HepG2 (cell line): ENCODE measurements around the gene CNTD1. TPM values are rescaled to one million over a fixed set of nuclear protein-coding genes. Genes with fewer than 3 reads are reported as not detected.

ENCODE experiments used
- ASH2L ChIP-seq: fragments of 300-600, 200-600 bp; sonication (generic); IDR thresholded peaks from 2 replicates; pipeline ENCODE4 v1.7.0; 2017; ENCODE audit warnings: low read depth, mild to moderate bottlenecking, moderate library complexity, mixed read lengths, low read length; ENCODE audit not compliant: insufficient read length
- CCDC6 ChIP-seq: sonication (generic); formaldehyde crosslinking; IDR thresholded peaks from 2 replicates; pipeline ENCODE4 v1.8.1; 2022; ENCODE audit warnings: mild to moderate bottlenecking, missing genetic modification reagents, moderate library complexity
- CEBPB ChIP-seq: IDR thresholded peaks from 2 replicates; pipeline ENCODE4 v1.6.1; 2011; ENCODE audit warnings: low read depth, low read length, improper control_type of control experiment, borderline replicate concordance
- DNMT3B ChIP-seq: conservative IDR thresholded peaks from 2 replicates; pipeline ENCODE4 v1.6.1; 2016; ENCODE audit warnings: missing biosample characterization, control low read depth
- ELF3 ChIP-seq: IDR thresholded peaks from 2 replicates; pipeline ENCODE4 v1.6.1; 2016; ENCODE audit warnings: missing genetic modification reagents, missing compliant biosample characterization
- GATAD2A ChIP-seq: IDR thresholded peaks from 2 replicates; pipeline ENCODE4 v1.6.1; 2016
- HES4 ChIP-seq: sonication (generic); formaldehyde crosslinking; IDR thresholded peaks from 2 replicates; pipeline ENCODE4 v1.9.0; 2021; ENCODE audit warnings: mild to moderate bottlenecking, missing genetic modification reagents, borderline replicate concordance
- KDM5A ChIP-seq: fragments of 200-600 bp; sonication (generic); IDR thresholded peaks from 2 replicates; pipeline ENCODE4 v1.7.0; 2018; ENCODE audit warnings: antibody characterized with exemption, mild to moderate bottlenecking, low read length, borderline replicate concordance
- MYC ChIP-seq: sonication (generic); formaldehyde crosslinking; IDR thresholded peaks from 2 replicates; pipeline ENCODE4 v1.9.0; 2021; ENCODE audit warnings: missing genetic modification reagents, borderline replicate concordance
- NRL ChIP-seq: sonication (generic); formaldehyde crosslinking; IDR thresholded peaks from 2 replicates; pipeline ENCODE4 v1.5.0; 2020; ENCODE audit warnings: missing genetic modification reagents, mild to moderate bottlenecking, moderate library complexity, borderline replicate concordance
- RXRB ChIP-seq: IDR thresholded peaks from 2 replicates; pipeline ENCODE4 v1.6.1; 2016; ENCODE audit warnings: borderline replicate concordance, missing genetic modification reagents, missing compliant biosample characterization
- SIN3A ChIP-seq: IDR thresholded peaks from 2 replicates; pipeline ENCODE4 v1.6.1; 2011; ENCODE audit warnings: low read depth, mild to moderate bottlenecking, control low read depth, low read length, borderline replicate concordance
- SMAD9 ChIP-seq: sonication (generic); formaldehyde crosslinking; IDR thresholded peaks from 2 replicates; pipeline ENCODE4 v1.5.1; 2020; ENCODE audit warnings: mild to moderate bottlenecking, missing genetic modification reagents
- ZBED4 ChIP-seq: sonication (generic); formaldehyde crosslinking; IDR thresholded peaks from 2 replicates; pipeline ENCODE4 v1.4.0; 2020; ENCODE audit warnings: missing genetic modification reagents, borderline replicate concordance
- ZBTB7A ChIP-seq: sonication (generic); formaldehyde crosslinking; IDR thresholded peaks from 2 replicates; pipeline ENCODE4 v1.8.0; 2022; ENCODE audit warnings: mild to moderate bottlenecking, missing genetic modification reagents
- ZFYVE20 ChIP-seq: sonication (generic); formaldehyde crosslinking; IDR thresholded peaks from 2 replicates; pipeline ENCODE4 v1.8.0; 2023; ENCODE audit warnings: low read depth, mild to moderate bottlenecking, moderate library complexity, missing genetic modification reagents, borderline replicate concordance
- ZNF136 ChIP-seq: sonication (generic); formaldehyde crosslinking; IDR thresholded peaks from 2 replicates; pipeline ENCODE4 v1.8.1; 2022; ENCODE audit warnings: low read depth, mild to moderate bottlenecking, moderate library complexity, missing genetic modification reagents
- ZNF160 ChIP-seq: sonication (generic); formaldehyde crosslinking; IDR thresholded peaks from 2 replicates; pipeline ENCODE4 v1.8.0; 2022; ENCODE audit warnings: mild to moderate bottlenecking, inconsistent platforms, missing genetic modification reagents
- ZNF414 ChIP-seq: sonication (generic); formaldehyde crosslinking; IDR thresholded peaks from 2 replicates; pipeline ENCODE4 v1.5.0; 2020; ENCODE audit warnings: missing genetic modification reagents
- ZNF766 ChIP-seq: sonication (generic); formaldehyde crosslinking; IDR thresholded peaks from 2 replicates; pipeline ENCODE4 v1.5.0; 2020; ENCODE audit warnings: missing genetic modification reagents, borderline replicate concordance
- ZNF891 ChIP-seq: sonication (generic); formaldehyde crosslinking; IDR thresholded peaks from 2 replicates; pipeline ENCODE4 v1.5.0; 2020; ENCODE audit warnings: mild to moderate bottlenecking, missing genetic modification reagents
- polyA plus RNA-seq, 8 experiments: library from polyadenylated mRNA; depleted of rRNA in 3 of 8; stranded (reverse) in 7 of 8; unstranded in 1 of 8; fragments of >200 nt; fragmentation: Illumina TruSeq in 4 of 8; extraction: Trizol in 4 of 8; gene quantifications; 2 replicates each; pipeline versions ENCODE4 v1.2.1 to v1.2.3, GENCODE V29; 2011 to 2016; ENCODE audit warnings: low read depth in 4 of 8, missing spikeins in 1 of 8, mixed read lengths in 1 of 8; ENCODE audit not compliant: insufficient read depth in 1 of 8
- total RNA-seq, 5 experiments: library from RNA; depleted of rRNA; stranded (reverse); fragments of >200 nt; fragmentation: Illumina TruSeq; extraction: Trizol; gene quantifications; 2 replicates each; pipeline ENCODE4 v1.2.3, GENCODE V29; 2016; ENCODE audit warnings: low read depth in 1 of 5
- TF ChIP-seq, protein P1 (sequence below), 2 experiments: sonication (generic) in 1 of 2; formaldehyde crosslinking in 1 of 2; IDR thresholded peaks; 2 replicates each; pipeline versions ENCODE4 v1.5.1 to v1.6.1; 2011 to 2020; ENCODE audit warnings: borderline replicate concordance in 1 of 2, low read depth in 1 of 2, low read length in 1 of 2, mild to moderate bottlenecking in 1 of 2, missing genetic modification reagents in 1 of 2, moderate library complexity in 1 of 2

Gene CNTD1
- total and polyA plus RNA-seq, 2 of the 13 experiments (the other 11 are each of a cell fraction or from before 2014, with no cell fraction given): 0.11 to 0.15 TPM

DNA sequence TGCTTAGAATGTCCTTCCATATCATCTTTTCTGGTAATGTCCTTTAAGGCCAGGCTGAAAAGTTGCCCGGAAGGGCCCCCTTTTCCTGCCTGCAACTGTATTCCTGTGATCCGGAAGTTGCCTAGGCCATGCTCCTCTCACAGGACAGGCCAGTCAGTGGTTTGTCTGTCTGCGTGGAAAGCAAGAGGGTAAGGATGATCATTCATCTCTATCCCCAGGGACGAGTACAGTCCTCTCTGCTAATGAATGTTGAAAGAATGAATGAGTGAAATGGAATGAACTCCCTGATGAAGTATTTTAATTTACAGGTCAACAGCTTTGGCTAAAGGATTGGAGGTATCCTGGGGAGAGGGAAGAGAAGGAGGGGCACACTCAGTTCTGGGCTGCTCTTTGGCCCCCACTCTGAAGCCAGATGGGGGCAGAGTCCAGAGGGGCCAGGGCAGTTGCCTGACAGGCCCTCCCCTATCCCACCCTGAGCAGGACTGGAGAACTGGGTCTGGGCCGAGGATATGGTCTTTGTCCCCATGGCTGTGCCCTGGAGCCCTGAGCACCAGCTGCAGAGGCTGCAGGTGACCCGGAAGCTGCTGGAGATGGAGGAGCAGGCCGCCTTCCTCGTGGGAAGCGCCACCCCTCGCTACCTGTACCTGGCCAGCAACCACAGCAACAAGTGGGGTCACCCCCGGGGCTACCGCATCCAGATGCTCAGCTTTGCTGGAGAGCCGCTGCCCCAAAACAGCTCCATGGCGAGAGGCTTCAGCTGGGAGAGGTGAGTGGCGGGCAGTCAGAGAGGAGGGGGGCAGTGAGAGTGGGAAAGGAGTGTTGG lies 55.5 kb downstream of the CNTD1 start (continued):
- TF ChIP-seq ASH2L (peak; percentile 75), SMAD9 (CRISPR knock-in tag) (no peak), ZBTB7A (CRISPR knock-in tag) (peak; percentile 72; the same call in 1 of the 2 replicates), ZNF414 (peak; percentile 62; the same call in 1 of the 2 replicates), ZNF160 (CRISPR knock-in tag) (no peak), KDM5A (no peak; the same call in 1 of the 2 replicates), ZNF766 (CRISPR knock-in tag) (peak; percentile 64; the same call in 1 of the 2 replicates), CCDC6 (CRISPR knock-in tag) (no peak), SIN3A (peak; percentile 8; the same call in 1 of the 2 replicates), DNMT3B (CRISPR knock-in tag) (no peak), CEBPB (no peak), NRL (CRISPR knock-in tag) (no peak), ZBED4 (CRISPR knock-in tag) (peak; percentile 97), ELF3 (CRISPR knock-in tag) (peak; percentile 80), ZFYVE20 (CRISPR knock-in tag) (no peak), RXRB (CRISPR knock-in tag) (peak; percentile 77), ZNF891 (CRISPR knock-in tag) (no peak; the same call in 1 of the 2 replicates), GATAD2A (peak; percentile 58; the same call in 1 of the 2 replicates), MYC (CRISPR knock-in tag) (peak; percentile 83; the same call in 1 of the 2 replicates), HES4 (peak; percentile 59; the same call in 1 of the 2 replicates), ZNF136 (no peak)
- TF ChIP-seq, protein P1, sequence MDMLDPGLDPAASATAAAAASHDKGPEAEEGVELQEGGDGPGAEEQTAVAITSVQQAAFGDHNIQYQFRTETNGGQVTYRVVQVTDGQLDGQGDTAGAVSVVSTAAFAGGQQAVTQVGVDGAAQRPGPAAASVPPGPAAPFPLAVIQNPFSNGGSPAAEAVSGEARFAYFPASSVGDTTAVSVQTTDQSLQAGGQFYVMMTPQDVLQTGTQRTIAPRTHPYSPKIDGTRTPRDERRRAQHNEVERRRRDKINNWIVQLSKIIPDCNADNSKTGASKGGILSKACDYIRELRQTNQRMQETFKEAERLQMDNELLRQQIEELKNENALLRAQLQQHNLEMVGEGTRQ (IDR thresholded peaks at IDR 0.05; ENCODE audit: low read depth, low read length): no peak
- TF ChIP-seq, protein P1 (CRISPR knock-in tag; IDR thresholded peaks at IDR 0.05; ENCODE audit: borderline replicate concordance): peak; percentile 48; the same call in 1 of the 2 replicates
